ENCODE data around the gene E2F4. TPM values are rescaled to one million over a fixed set of nuclear protein-coding genes. Genes with fewer than 3 reads are reported as not detected.

Gene E2F4
- total and polyA plus RNA-seq, 9 of the 15 experiments (the other 6 are each of a cell fraction or from before 2014, with no cell fraction given), result 9.7 to 139 (median 106) TPM

- no peak for TF ChIP-seq ZNF780A (CRISPR knock-in tag; IDR thresholded peaks at IDR 0.05)
- no peak for TF ChIP-seq NCOR1 (IDR thresholded peaks at IDR 0.05)
- TF ChIP-seq HDGF (IDR thresholded peaks at IDR 0.05), result no peak
- no peak for TF ChIP-seq ZNF75A (CRISPR knock-in tag; IDR thresholded peaks at IDR 0.05)
- peak; percentile 81 for TF ChIP-seq CTCFL (IDR thresholded peaks at IDR 0.05; ENCODE audit: borderline replicate concordance, insufficient read depth, low read depth, low read length, poor library complexity, severe bottlenecking)
- peak; percentile 80 for TF ChIP-seq BHLHE40 (IDR thresholded peaks at IDR 0.05; ENCODE audit: low read length)
- peak; percentile 92 for TF ChIP-seq L3MBTL2 (IDR thresholded peaks at IDR 0.05)
- TF ChIP-seq FOXP4 (CRISPR knock-in tag; IDR thresholded peaks at IDR 0.05; ENCODE audit: borderline replicate concordance), result 0 out of 2 replicates have a peak, but pooled peaks have one; percentile 26
- TF ChIP-seq MECOM (CRISPR knock-in tag; IDR thresholded peaks at IDR 0.05), result no peak
- TF ChIP-seq ZFP1 (CRISPR knock-in tag; IDR thresholded peaks at IDR 0.05), result no peak
- TF ChIP-seq RBM39 (optimal IDR thresholded peaks at IDR 0.05; ENCODE audit: low read depth, low read length), result no peak
- TF ChIP-seq MYBL2 (IDR thresholded peaks at IDR 0.05; ENCODE audit: low read depth), result no peak
- no peak for TF ChIP-seq MYBL2 (CRISPR knock-in tag; IDR thresholded peaks at IDR 0.05; ENCODE audit: borderline replicate concordance)
- no peak for TF ChIP-seq ZNF655 (CRISPR knock-in tag; IDR thresholded peaks at IDR 0.05)
- TF ChIP-seq BCLAF1 (IDR thresholded peaks at IDR 0.05; ENCODE audit: borderline replicate concordance in 1 of 2, control insufficient read depth in 1 of 2, low read depth in 2 of 2, low read length in 1 of 2), result no peak
- TF ChIP-seq PCBP1 (IDR thresholded peaks at IDR 0.05; ENCODE audit: low read depth, low read length, poor library complexity, severe bottlenecking), result no peak
- TF ChIP-seq CEBPG (CRISPR knock-in tag; IDR thresholded peaks at IDR 0.05), result peak; percentile 56; the same call in 1 of the 2 replicates
- TF ChIP-seq CEBPG (tag; conservative IDR thresholded peaks at IDR 0.05 in 1 of 2, IDR thresholded peaks at IDR 0.05 in 1 of 2), result no peak
- TF ChIP-seq NFE2L1 (tag; IDR thresholded peaks at IDR 0.05; ENCODE audit: borderline replicate concordance, low read depth), result no peak
Measured at GRCh38 chr16:67246081-67246755, 54.3 kb downstream of the E2F4 start (continued).
